Pancreas (tissue), 10 donors: ENCODE measurements around the gene RXFP4. TPM values are rescaled to one million over a fixed set of nuclear protein-coding genes. Genes with fewer than 3 reads are reported as not detected.

Experiments used
- ATAC-seq, 4 donors: fragments of 200-7000 bp; cut with Tn5 transposase; one replicate each; pipeline versions ENCODE4 v1.8.0 to v1.9.1; 2020; ENCODE audit warnings: mild to moderate bottlenecking in 4 of 4, moderate library complexity in 4 of 4
- DNase-seq, 6 donors: peaks; one replicate each; pipeline ENCODE4 v3.0.0-alpha.2; 2020
- FAIRE-seq: peaks from 2 replicates; lab custom pipeline; 2012; peaks lifted over from hg19 to GRCh38; lab: Jason Lieb, UNC
- H3K27ac ChIP-seq, 4 donors: fragments of 200-600 bp; sonication (generic); 1 replicate in 3 of 4; 2 replicates in 1 of 4; pipeline versions ENCODE4 v1.5.0 to v1.8.0; 2020
- H3K27me3 ChIP-seq, 4 donors: fragments of 200-600 bp; one replicate each; pipeline ENCODE4 v1.8.0; 2021
- H3K36me3 ChIP-seq, 3 donors: fragments of 200-600 bp; sonication (generic) in 1 of 3; one replicate each; pipeline versions ENCODE4 v1.5.0 to v1.8.0; 2020 to 2021
- H3K4me1 ChIP-seq, 3 donors: fragments of 200-600 bp; one replicate each; pipeline ENCODE4 v1.8.0; 2021
- H3K4me3 ChIP-seq, 4 donors: fragments of 200-600 bp; sonication (generic) in 2 of 4; one replicate each; pipeline versions ENCODE4 v1.5.0 to v1.8.0; 2020 to 2021
- H3K9me3 ChIP-seq, 4 donors: fragments of 200-600 bp; one replicate each; pipeline ENCODE4 v1.8.0; 2021
- WGBS, 2 donors: extraction: QIAGEN DNeasy Blood & Tissue Kit; methylation state at CpG; one replicate each; pipeline ENCODE4 v1.1.7; 2013; 5-methylcytosine and 5-hydroxymethylcytosine counted together
- intact Hi-C, 3 donors: fragments of 100-400 bp; cut with DNase I; formaldehyde crosslinking; loops; one replicate each; pipeline versions ENCODE4 v1.11.1 to v1.14.2; 2022
- polyA plus RNA-seq, 2 donors: library from polyadenylated mRNA; stranded (reverse); fragments of 200-250 nt; gene quantifications; one replicate each; pipeline ENCODE4 v1.2.3, GENCODE V29; 2013
- total RNA-seq, 6 donors: library from RNA; stranded (reverse); fragmentation: NEBNext Ultra II Directional in 4 of 6; extraction: Animal tissue kit (Norgen Biotek cat#: 25700) in 4 of 6; gene quantifications; one replicate each; pipeline versions ENCODE4 v1.2.1 to v1.2.4, GENCODE V29; 2021 to 2023
- TF ChIP-seq, protein P1 (sequence below), 4 donors: fragments of 200-600 bp; sonication (generic) in 3 of 4; IDR thresholded peaks; one replicate each; pipeline versions ENCODE4 v1.5.0 to v1.8.0; 2021; ENCODE audit warnings: antibody characterized with exemption in 4 of 4
- donor health status: healthy with polysubstance abuse.
- donor health status: DM: no; HTN: no; CAD: no; lungs with moderate emphysema.
- donor health status: DM: no; HTN: no; CAD: no.
- donor health status: control.
- donor health status: control.
- donor health status: Bipolar disorder and iron deficiency.
- donor health status: DM: yes; HTN: yes; CAD: no.
- donor health status: DM: no; HTN: no; CAD: no.
- donor health status: DM: no; HTN: no; CAD: no.
- donor health status: DM: yes; HTN: yes; CAD: no.

The RXFP4 gene
- total and polyA plus RNA-seq, 8 donors: 0.12 to 0.19 TPM; not detected in 6

DNA sequence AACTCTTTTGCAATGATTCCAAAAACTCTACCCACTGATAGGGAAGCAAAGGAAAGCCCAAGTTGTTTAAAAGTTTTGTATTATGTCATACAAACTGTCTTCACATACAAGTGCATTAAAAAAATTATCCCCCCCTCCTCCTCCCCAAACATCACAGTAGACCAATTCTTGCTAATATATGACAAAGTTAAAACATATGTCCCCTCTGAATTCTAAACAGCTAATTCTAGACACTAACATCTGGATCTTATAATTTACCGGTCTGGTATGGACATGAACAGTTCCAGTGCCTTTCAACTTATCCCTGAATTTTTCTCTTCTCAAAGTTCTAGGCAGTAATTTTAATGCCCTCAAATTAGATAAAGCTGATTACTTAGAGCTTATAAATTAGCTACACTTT lies 43.7 kb upstream of the RXFP4 start:
- H3K27me3 ChIP-seq: no peaks in the 10 kb centered on the region
- FAIRE-seq: no peak
- intact Hi-C loops: no loop called here
- no peak overlapping the region for H3K27ac ChIP-seq
- H3K4me3 ChIP-seq: no peak overlapping the region
- TF ChIP-seq, protein P1, sequence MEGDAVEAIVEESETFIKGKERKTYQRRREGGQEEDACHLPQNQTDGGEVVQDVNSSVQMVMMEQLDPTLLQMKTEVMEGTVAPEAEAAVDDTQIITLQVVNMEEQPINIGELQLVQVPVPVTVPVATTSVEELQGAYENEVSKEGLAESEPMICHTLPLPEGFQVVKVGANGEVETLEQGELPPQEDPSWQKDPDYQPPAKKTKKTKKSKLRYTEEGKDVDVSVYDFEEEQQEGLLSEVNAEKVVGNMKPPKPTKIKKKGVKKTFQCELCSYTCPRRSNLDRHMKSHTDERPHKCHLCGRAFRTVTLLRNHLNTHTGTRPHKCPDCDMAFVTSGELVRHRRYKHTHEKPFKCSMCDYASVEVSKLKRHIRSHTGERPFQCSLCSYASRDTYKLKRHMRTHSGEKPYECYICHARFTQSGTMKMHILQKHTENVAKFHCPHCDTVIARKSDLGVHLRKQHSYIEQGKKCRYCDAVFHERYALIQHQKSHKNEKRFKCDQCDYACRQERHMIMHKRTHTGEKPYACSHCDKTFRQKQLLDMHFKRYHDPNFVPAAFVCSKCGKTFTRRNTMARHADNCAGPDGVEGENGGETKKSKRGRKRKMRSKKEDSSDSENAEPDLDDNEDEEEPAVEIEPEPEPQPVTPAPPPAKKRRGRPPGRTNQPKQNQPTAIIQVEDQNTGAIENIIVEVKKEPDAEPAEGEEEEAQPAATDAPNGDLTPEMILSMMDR (IDR thresholded peaks at IDR 0.05): no peak
- no peak for ATAC-seq
- peaks cover 0 to 5% (median 0%) of the 10 kb centered on the region in 3 donors for H3K4me1 ChIP-seq
- no peak for DNase-seq
- WGBS, 2 donors: 92 to 95% methylated on average over 1 of the region's 1 CpG
- H3K36me3 ChIP-seq: peaks cover 7 to 40% (median 16%) of the 10 kb centered on the region in 3 donors
- H3K9me3 ChIP-seq: no peaks in the 10 kb centered on the region

DNA sequence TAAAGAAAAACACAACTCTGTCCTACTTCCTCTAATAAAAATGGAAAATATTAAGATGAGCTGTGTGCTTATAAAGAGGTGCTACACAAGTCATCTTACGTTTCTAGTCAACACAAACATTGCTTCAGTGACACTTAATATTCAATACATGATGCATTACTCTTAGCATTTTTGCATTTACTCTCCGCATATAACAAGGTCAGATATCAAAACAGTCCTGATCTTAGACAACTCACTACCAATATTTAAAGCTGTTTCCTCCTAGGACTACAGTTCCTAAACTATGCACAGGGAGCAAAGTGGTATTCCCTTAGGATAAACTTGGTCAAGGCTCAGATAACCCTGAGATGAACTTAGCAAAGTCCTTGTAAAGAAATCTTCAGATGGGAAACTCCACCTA lies 42.5 kb upstream of the RXFP4 start:
- intact Hi-C loops: no loop called here
- no peak overlapping the region for H3K4me3 ChIP-seq
- no peaks in the 10 kb centered on the region for H3K4me1 ChIP-seq
- H3K27me3 ChIP-seq: no peaks in the 10 kb centered on the region
- WGBS, 2 donors: 83 to 88% methylated on average over 2 of the region's 2 CpGs
- H3K36me3 ChIP-seq: peaks cover 7 to 50% (median 16%) of the 10 kb centered on the region in 3 donors
- ATAC-seq: no peak
- no peak for DNase-seq
- H3K27ac ChIP-seq: no peak overlapping the region
- TF ChIP-seq, protein P1 (IDR thresholded peaks at IDR 0.05): no peak
- no peak for FAIRE-seq
- no peaks in the 10 kb centered on the region for H3K9me3 ChIP-seq

DNA sequence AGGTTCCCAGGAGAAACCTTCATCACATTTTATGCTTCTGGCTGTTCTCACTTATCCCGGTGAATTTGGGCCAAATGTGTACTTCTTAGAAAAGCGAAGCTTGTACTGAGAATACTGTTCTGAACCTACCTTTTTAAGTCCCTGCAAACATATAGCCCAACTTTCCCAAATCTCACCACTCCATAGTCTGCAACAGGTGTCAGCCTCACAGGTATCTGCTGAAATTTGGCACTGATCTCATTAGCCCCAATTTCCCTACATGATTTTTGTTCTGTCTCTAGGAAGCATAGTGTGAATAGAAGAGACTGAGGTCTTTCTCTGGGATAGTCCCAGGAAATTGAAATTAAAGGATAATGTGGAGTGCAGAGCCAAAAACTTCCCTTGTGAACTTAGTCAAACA lies 41.8 kb upstream of the RXFP4 start:
- FAIRE-seq: no peak
- Histone ChIP-seq H3K36me3 (peaks cover 7 to 58% (median 16%) of the 10 kb centered on the region in 3 donors), H3K4me3 (no peak overlapping the region), H3K4me1 (no peaks in the 10 kb centered on the region), H3K9me3 (no peaks in the 10 kb centered on the region), H3K27me3 (no peaks in the 10 kb centered on the region), H3K27ac (no peak overlapping the region)
- no peak for ATAC-seq
- TF ChIP-seq, protein P1 (IDR thresholded peaks at IDR 0.05): no peak
- intact Hi-C loops: no loop called here
- no peak for DNase-seq
- WGBS, 2 donors: 97% methylated on average over 2 of the region's 2 CpGs

GRCh38 chr1:155900161-155900560 lies 41.3 kb upstream of the RXFP4 start:
- intact Hi-C loops: no loop called here
- Histone ChIP-seq H3K36me3 (peaks cover 7 to 63% (median 19%) of the 10 kb centered on the region in 3 donors), H3K4me1 (no peaks in the 10 kb centered on the region), H3K9me3 (no peaks in the 10 kb centered on the region), H3K27me3 (no peaks in the 10 kb centered on the region), H3K27ac (no peak overlapping the region), H3K4me3 (no peak overlapping the region)
- TF ChIP-seq, protein P1 (IDR thresholded peaks at IDR 0.05): no peak
- 92 to 96% methylated on average over 4 of the region's 4 CpGs for WGBS, 2 donors
- ATAC-seq (no peak), FAIRE-seq (no peak), DNase-seq (no peak)

GRCh38 chr1:155904261-155904660 lies 37.2 kb upstream of the RXFP4 start:
- intact Hi-C loops: no loop called here
- DNase-seq (no peak), FAIRE-seq (no peak), ATAC-seq (no peak)
- TF ChIP-seq, protein P1 (IDR thresholded peaks at IDR 0.05): no peak
- WGBS, 2 donors: 63 to 68% methylated on average over 12 of the region's 12 CpGs
- H3K4me1 ChIP-seq: no peaks in the 10 kb centered on the region
- H3K4me3 ChIP-seq: no peak overlapping the region
- H3K9me3 ChIP-seq: no peaks in the 10 kb centered on the region
- no peak overlapping the region for H3K27ac ChIP-seq
- no peaks in the 10 kb centered on the region for H3K27me3 ChIP-seq
- H3K36me3 ChIP-seq: peaks cover 7 to 61% (median 24%) of the 10 kb centered on the region in 3 donors
